Esophagus muscularis mucosa (tissue), 4 donors: Measurements from ENCODE around the gene HHLA2. TPM values are rescaled to one million over a fixed set of nuclear protein-coding genes. Genes with fewer than 3 reads are reported as not detected.
"Not testable (repeated sequence)": the region's sequence is repeated elsewhere in the genome, so short reads cannot be mapped to it uniquely, and the experiment has no call there.

Experiments
- DNase-seq: peaks from one replicate; pipeline ENCODE4 v3.0.0-alpha.2; 2017; ENCODE audit errors: extremely low spot score
- H3K27ac ChIP-seq, 4 donors: fragments of 200-600 bp; sonication (generic); replicated peaks in 1 of 4; 1 replicate in 3 of 4; 2 replicates in 1 of 4; pipeline ENCODE4 v1.5.1; 2016 to 2019; ENCODE audit warnings: mild to moderate bottlenecking in 1 of 4
- H3K27me3 ChIP-seq, 4 donors: fragments of 200-600 bp; sonication (generic); one replicate each; pipeline versions ENCODE4 v1.5.1 to v1.6.0; 2016 to 2019
- H3K36me3 ChIP-seq, 4 donors: fragments of 200-600 bp; sonication (generic); one replicate each; pipeline ENCODE4 v1.5.1; 2016 to 2019
- H3K4me1 ChIP-seq, 4 donors: fragments of 200-600 bp; sonication (generic); one replicate each; pipeline ENCODE4 v1.5.1; 2016 to 2019
- H3K4me3 ChIP-seq, 4 donors: fragments of 200-600 bp; sonication (generic); 1 replicate in 2 of 4; 2 replicates in 2 of 4; pipeline ENCODE4 v1.5.1; 2016 to 2019; ENCODE audit warnings: mild to moderate bottlenecking in 4 of 4, moderate library complexity in 1 of 4
- H3K9me3 ChIP-seq, 4 donors: fragments of 200-600 bp; sonication (generic); 1 replicate in 3 of 4; 2 replicates in 1 of 4; pipeline ENCODE4 v1.5.1; 2016 to 2019
- CTCF ChIP-seq, 3 experiments: fragments of 200-600 bp in 2 of 3; fragments of 450-650 bp in 1 of 3; sonication (generic) in 2 of 3; IDR thresholded peaks; one replicate each; pipeline ENCODE4 v1.5.1; 2017 to 2019; ENCODE audit warnings: antibody characterized with exemption in 3 of 3, mild to moderate bottlenecking in 2 of 3, moderate library complexity in 1 of 3
- EP300 ChIP-seq: sonication (generic); formaldehyde crosslinking; IDR thresholded peaks from one replicate; pipeline ENCODE4 v1.6.1; 2017; ENCODE audit warnings: antibody characterized with exemption
- POLR2A ChIP-seq: fragments of 450-650 bp; IDR thresholded peaks from one replicate; pipeline ENCODE4 v1.6.1; 2017; ENCODE audit warnings: antibody characterized with exemption, moderate library complexity, mild to moderate bottlenecking, low read depth
- POLR2AphosphoS5 ChIP-seq, 2 donors: sonication (generic); formaldehyde crosslinking; IDR thresholded peaks; one replicate each; pipeline ENCODE4 v1.6.1; 2017; ENCODE audit warnings: antibody characterized with exemption in 2 of 2
- WGBS: methylation state at CpG from one replicate; pipeline ENCODE4 v1.1.5; 2018; 5-methylcytosine and 5-hydroxymethylcytosine counted together
- intact Hi-C: fragments of 100-400 bp; cut with DNase I; formaldehyde crosslinking; loops from one replicate; pipeline ENCODE4 v1.15.1; 2023
- total RNA-seq, 4 donors: library from RNA; depleted of rRNA; stranded (reverse); fragments of >200 nt; gene quantifications; one replicate each; pipeline versions ENCODE4 v1.1.0 to v1.2.1, GENCODE V29; 2016

The HHLA2 gene
- total RNA-seq, 4 donors from 2014 or later = not detected

GRCh38 chr3:108357042-108357441 is 60.7 kb downstream of the HHLA2 start:
- no peaks in the 10 kb centered on the region for H3K4me1 ChIP-seq
- no peak for DNase-seq
- H3K4me3 ChIP-seq = no peak overlapping the region
- no peak for TF ChIP-seq POLR2A
- TF ChIP-seq CTCF (IDR thresholded peaks at IDR 0.05) = no peak
- TF ChIP-seq POLR2AphosphoS5 (IDR thresholded peaks at IDR 0.05) = no peak
- TF ChIP-seq EP300 = no peak
- WGBS = 94% methylated on average over 2 of the region's 2 CpGs
- H3K27ac ChIP-seq = no peak overlapping the region
- intact Hi-C loops = no loop called here
- H3K36me3 ChIP-seq = no peaks in the 10 kb centered on the region
- no peaks in the 10 kb centered on the region for H3K9me3 ChIP-seq
- H3K27me3 ChIP-seq = no peaks in the 10 kb centered on the region

- Histone ChIP-seq H3K9me3 (no peaks in the 10 kb centered on the region), H3K36me3 (no peaks in the 10 kb centered on the region), H3K4me3 (no peak overlapping the region), H3K4me1 (no peaks in the 10 kb centered on the region), H3K27ac (no peak overlapping the region), H3K27me3 (no peaks in the 10 kb centered on the region)
- intact Hi-C loops = no loop called here
- TF ChIP-seq POLR2AphosphoS5 (IDR thresholded peaks at IDR 0.05) (no peak), EP300 (no peak), CTCF (IDR thresholded peaks at IDR 0.05) (no peak), POLR2A (no peak)
- DNase-seq = no peak
- WGBS = 74% methylated on average over 2 of the region's 2 CpGs
Observed at GRCh38 chr3:108359011-108359410, 62.7 kb downstream of the HHLA2 start.

DNA sequence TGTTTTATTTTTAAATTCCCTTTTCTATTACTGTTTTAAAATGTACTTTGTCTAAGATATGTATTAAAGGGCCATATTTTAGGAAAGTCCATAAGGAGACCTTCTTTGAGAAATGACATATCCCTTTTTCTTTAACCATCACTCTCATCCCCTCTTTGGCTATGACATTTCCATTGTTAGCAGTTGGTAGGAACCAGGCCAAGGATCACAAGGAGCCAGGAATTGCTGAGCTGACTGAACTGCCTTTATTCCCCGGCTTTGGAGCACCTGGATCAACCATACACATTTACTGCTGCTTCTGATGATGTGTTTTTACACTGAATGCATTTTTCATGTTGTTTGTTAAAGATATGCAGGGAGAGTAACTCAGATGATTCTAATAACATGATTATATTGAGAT is 79.7 kb downstream of the HHLA2 start:
- H3K27ac ChIP-seq = no peak overlapping the region
- H3K36me3 ChIP-seq = no peaks in the 10 kb centered on the region
- 61% methylated on average over 1 of the region's 1 CpG for WGBS
- intact Hi-C loops = no loop called here
- no peaks in the 10 kb centered on the region for H3K4me1 ChIP-seq
- TF ChIP-seq POLR2AphosphoS5 (IDR thresholded peaks at IDR 0.05) = no peak
- H3K4me3 ChIP-seq = no peak overlapping the region
- H3K9me3 ChIP-seq = no peaks in the 10 kb centered on the region
- DNase-seq = no peak
- H3K27me3 ChIP-seq = no peaks in the 10 kb centered on the region

GRCh38 chr3:108377384-108377783 is 81.0 kb downstream of the HHLA2 start:
- no peak for DNase-seq
- no peaks in the 10 kb centered on the region for H3K4me1 ChIP-seq
- TF ChIP-seq POLR2AphosphoS5 (IDR thresholded peaks at IDR 0.05) (no peak), POLR2A (no peak), CTCF (IDR thresholded peaks at IDR 0.05) (no peak), EP300 (no peak)
- WGBS = 94% methylated on average over 1 of the region's 1 CpG
- no peaks in the 10 kb centered on the region for H3K9me3 ChIP-seq
- no peak overlapping the region for H3K27ac ChIP-seq
- no peaks in the 10 kb centered on the region for H3K36me3 ChIP-seq
- intact Hi-C loops = no loop called here
- no peak overlapping the region for H3K4me3 ChIP-seq
- no peaks in the 10 kb centered on the region for H3K27me3 ChIP-seq

GRCh38 chr3:108378153-108378951 is 82.0 kb downstream of the HHLA2 start:
- 98% methylated on average over 4 of the region's 4 CpGs for WGBS
- intact Hi-C loops = no loop called here
- TF ChIP-seq POLR2A = no peak
- no peak for TF ChIP-seq CTCF (IDR thresholded peaks at IDR 0.05)
- TF ChIP-seq POLR2AphosphoS5 (IDR thresholded peaks at IDR 0.05) = no peak
- no peak for TF ChIP-seq EP300
- Histone ChIP-seq H3K9me3 (no peaks in the 10 kb centered on the region), H3K27ac (no peak overlapping the region), H3K36me3 (no peaks in the 10 kb centered on the region), H3K4me3 (no peak overlapping the region), H3K27me3 (no peaks in the 10 kb centered on the region), H3K4me1 (no peaks in the 10 kb centered on the region)
- DNase-seq = no peak

DNA sequence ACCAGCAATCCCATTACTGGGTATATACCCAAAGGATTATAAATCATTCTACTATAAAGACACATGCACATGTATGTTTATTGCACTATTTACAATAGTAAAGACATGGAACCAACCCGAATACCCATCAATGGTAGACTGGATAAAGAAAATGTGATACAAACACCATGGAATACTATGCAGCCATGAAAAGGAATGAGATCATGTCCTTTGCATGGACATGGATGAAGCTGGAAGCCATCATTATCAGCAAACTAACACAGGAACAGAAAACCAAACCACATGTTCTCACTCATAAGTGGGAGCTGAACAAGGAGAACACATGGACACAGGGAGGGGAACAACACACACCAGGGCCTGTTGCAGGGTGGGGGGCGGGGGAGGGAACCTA is 82.6 kb downstream of the HHLA2 start:
- intact Hi-C loops, H3K9me3 ChIP-seq, H3K27ac ChIP-seq, H3K27me3 ChIP-seq, DNase-seq, H3K4me1 ChIP-seq, H3K36me3 ChIP-seq, H3K4me3 ChIP-seq: not testable (repeated sequence)
- WGBS = 91% methylated on average over 2 of the region's 2 CpGs
